Measurements from ENCODE around the gene USP5. TPM values are rescaled to one million over a fixed set of nuclear protein-coding genes. Genes with fewer than 3 reads are reported as not detected.

USP5 gene, protein sequence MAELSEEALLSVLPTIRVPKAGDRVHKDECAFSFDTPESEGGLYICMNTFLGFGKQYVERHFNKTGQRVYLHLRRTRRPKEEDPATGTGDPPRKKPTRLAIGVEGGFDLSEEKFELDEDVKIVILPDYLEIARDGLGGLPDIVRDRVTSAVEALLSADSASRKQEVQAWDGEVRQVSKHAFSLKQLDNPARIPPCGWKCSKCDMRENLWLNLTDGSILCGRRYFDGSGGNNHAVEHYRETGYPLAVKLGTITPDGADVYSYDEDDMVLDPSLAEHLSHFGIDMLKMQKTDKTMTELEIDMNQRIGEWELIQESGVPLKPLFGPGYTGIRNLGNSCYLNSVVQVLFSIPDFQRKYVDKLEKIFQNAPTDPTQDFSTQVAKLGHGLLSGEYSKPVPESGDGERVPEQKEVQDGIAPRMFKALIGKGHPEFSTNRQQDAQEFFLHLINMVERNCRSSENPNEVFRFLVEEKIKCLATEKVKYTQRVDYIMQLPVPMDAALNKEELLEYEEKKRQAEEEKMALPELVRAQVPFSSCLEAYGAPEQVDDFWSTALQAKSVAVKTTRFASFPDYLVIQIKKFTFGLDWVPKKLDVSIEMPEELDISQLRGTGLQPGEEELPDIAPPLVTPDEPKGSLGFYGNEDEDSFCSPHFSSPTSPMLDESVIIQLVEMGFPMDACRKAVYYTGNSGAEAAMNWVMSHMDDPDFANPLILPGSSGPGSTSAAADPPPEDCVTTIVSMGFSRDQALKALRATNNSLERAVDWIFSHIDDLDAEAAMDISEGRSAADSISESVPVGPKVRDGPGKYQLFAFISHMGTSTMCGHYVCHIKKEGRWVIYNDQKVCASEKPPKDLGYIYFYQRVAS
- total RNA-seq, result 90.6 and 117 TPM in 2 replicates

DNA sequence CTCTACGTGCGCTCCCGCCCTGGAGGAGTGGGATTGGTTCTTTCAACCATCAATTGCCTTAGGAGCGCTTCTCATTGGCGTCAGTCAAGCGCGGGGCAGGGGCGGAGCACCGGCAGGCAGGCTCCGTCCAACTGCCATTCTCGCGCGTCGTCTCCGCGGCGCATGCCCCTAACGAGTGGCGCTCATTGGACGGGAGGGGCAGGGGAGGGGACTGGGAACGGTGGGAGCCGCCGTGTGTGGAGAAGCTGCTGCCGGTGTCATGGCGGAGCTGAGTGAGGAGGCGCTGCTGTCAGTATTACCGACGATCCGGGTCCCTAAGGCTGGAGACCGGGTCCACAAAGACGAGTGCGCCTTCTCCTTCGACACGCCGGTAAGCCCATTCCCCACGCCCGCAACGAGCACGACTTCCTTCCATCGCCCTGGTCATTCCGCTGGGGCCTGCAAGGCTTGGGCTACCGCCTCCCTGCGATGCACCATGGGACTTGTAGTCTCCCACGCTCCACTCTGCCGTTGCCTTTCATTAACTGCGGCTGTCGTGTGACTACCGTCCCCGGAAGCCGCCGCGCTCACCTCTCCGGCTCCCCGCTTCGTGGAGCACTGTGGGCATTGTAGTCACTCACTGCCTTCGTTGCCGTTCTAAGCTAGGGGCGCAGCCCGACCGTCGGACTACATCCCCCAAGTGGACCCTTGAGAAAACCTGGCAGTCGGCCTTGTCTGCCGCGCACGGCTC, at the start of gene USP5:
Gene USP5, plus strand, starts transcription at position 230 of the 730 bp plus-strand sequence. Its CDS starts 30 bp downstream, at position 260.

DNA sequence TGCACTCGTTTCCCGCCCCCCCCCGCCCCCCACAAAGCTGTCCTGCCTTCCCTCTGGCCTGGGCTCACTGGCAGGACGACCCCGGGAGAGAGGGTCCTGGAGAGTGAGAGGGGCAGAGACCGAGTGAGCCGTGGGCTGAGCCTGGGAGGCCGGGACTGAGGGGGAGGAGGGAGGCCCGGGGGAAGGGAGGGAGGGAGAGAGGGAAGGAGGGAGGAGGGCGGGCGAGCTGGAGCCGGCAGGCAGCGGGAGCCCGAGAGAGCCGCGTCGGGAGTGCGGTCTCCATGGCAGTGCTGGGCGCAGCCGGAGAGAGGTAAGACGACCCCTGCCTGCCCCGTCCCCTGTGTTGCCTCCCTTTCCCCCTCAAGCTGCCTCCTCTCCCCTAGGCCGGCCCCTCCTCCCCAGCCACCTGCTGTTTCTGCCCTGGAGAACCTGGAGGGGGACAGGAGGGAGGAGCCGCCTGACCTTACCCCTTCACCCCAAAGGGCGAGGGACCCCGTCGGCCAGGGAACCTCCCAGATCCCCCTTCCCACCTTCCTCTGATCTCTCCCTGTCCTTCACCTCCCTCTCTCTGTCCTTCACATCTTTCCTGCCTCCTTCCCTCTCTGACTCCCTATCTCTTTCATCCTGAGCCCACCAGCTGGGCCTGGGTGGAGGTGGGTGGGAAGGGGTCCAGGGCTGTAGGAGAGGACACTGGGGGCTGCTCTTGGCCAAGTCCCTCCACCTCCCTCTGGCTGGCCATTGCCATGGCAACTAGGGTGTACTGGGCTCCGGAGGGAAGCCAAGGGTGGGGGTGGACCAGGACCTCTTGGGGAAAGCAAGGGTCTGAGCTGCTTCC, 30.1 kb upstream of the USP5 start, which contains the start of gene GPR162:
Gene GPR162, plus strand, starts transcription at position 231 of the 835 bp plus-strand sequence. CDS start 2,078 bp downstream, outside the sequence.

DNA sequence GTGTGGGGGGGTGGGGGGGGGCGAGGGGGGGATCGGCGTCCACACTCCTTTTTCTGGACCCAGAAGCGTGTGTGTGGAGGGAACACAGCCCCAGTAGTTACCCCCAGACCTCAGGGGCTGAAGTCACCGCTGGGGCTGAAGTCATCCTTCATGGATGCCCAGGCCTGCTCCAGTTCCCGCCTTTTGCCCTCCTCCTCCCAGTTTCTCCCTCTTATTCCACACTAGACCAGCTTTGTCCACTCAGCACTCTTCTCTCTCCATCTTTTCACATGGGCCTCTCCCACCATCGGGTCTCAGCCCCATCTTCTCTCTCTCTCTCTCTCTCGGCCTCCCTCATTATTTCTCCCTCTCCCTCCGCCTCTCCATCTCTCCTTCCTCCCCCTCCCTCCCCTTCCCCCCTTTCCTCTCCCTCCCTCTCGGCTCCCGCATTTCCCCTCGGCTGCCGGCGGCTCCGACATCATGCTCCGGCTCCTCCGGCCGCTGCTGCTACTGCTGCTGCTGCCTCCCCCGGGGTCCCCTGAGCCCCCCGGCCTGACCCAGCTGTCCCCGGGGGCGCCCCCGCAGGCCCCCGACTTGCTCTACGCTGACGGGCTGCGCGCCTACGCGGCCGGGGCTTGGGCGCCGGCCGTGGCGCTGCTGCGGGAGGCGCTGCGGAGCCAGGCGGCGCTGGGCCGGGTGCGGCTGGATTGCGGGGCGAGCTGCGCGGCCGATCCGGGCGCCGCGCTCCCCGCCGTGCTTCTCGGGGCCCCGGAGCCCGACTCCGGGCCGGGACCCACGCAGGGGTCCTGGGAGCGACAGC, 23.8 kb upstream of the USP5 start, which contains the start of gene P3H3:
Gene P3H3, plus strand, starts transcription at position 426 of the 799 bp plus-strand sequence. Its CDS starts 34 bp downstream, at position 460.

DNA sequence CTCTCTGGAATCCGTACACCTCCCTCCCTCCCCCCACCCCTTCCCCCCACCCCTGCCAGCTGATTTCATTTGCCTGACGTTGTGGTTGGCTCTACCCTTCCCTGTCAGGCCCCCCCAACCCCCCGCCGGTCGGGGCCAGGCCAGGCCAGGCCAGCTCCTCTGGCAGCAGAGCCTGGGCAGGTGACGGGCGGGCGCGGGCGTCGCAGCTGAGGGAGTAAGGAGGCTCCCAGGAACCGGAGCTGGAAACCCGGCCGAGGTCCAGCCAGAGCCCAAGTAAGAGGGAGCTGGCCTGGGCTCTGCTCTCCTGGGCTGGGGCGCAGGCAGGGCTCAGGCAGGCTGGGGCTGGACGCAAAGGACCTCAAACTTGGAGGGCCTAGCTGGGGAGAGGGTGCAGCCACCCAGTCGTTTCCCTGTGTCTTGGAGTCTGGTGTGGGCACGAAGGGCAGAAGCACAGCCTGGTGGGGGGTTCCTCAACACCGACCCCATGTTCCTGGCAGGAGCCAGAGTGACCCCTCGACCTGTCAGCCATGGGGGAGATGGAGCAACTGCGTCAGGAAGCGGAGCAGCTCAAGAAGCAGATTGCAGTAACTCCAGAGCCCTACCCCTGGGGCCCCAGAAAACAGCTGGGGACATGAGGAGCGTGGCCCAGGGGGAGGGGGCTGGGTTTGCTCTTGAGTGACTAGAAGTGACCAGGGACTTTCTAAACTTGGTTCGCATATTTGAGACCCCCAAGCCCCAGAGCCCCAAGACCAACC, 11.0 kb upstream of the USP5 start, which contains the start of gene GNB3:
Gene GNB3, plus strand, starts transcription at position 165 of the 755 bp plus-strand sequence. Its CDS starts 363 bp downstream, at position 528.

DNA sequence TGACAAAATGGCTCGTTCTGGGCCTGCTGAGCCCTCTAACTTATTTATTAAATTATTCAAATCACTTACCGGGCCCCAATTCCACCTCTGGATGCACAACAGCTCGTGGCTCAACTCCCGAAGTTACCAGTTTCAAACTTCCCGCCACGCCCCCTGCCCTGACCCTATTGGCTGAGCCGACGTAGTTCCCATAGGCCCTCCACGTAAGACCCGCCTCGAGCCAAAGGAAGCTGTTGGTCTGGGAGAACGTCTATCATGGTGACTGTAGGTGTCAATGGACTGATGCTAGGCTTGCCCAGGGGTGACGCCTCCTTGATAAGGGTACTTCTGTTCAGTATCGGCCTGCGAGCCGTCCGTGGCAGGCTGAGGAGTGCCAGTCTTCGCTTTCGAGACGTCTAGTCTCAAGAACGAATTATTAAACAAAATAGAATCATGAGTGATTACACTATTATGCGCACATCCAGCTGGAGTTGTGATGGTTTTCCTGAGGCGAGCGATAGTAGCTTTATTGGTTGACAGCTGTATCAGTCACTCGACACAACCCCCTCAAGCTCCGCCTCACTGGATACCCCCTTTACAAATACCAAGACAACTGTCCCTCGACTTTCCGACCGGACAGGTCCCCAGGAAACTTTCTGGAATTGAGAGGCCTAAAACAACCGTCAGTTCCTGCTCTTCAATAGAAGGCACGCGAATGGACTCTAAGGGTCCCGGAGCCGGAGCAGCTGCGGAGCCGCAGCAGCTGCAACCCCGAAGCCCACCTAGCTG, 613 bp upstream of the USP5 start, which contains the start of gene CDCA3:
Gene CDCA3, minus strand, starts transcription at position 134 of the 768 bp plus-strand sequence. CDS start 334 bp downstream, outside the sequence.

DNA sequence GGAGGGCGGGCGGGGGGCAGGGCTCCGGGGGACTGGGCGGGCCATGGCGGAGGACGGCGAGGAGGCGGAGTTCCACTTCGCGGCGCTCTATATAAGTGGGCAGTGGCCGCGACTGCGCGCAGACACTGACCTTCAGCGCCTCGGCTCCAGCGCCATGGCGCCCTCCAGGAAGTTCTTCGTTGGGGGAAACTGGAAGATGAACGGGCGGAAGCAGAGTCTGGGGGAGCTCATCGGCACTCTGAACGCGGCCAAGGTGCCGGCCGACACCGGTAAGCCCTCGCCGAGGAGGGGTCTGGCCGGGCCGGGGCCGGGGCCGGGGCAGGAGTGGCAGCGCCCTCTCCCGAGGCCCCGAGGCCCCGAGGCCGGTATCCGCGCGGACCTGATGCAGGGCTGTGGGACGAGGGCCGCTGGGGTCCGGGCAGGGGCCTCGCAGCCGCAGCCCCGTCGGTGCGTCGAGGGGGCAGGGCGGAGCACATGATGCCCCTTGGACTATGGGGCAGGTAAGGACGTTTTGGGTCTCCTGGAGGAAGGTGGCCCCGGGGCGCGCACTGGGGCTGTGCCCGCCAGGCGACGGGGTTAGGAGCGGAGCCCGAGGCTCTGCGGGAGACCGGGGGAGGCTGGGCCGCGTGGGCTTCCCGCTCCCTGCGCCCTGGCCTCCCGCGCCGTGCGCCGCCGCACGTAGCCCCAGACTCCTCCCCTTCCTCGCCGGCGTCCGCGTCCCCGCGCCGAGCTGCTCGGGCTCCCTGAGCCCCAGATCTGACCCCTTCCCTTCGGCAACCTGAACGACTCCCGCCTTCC, 15.7 kb downstream of the USP5 start, which contains the start of gene TPI1:
Gene TPI1, plus strand, starts transcription at position 119 of the 798 bp plus-strand sequence. Its CDS starts 36 bp downstream, at position 155.

DNA sequence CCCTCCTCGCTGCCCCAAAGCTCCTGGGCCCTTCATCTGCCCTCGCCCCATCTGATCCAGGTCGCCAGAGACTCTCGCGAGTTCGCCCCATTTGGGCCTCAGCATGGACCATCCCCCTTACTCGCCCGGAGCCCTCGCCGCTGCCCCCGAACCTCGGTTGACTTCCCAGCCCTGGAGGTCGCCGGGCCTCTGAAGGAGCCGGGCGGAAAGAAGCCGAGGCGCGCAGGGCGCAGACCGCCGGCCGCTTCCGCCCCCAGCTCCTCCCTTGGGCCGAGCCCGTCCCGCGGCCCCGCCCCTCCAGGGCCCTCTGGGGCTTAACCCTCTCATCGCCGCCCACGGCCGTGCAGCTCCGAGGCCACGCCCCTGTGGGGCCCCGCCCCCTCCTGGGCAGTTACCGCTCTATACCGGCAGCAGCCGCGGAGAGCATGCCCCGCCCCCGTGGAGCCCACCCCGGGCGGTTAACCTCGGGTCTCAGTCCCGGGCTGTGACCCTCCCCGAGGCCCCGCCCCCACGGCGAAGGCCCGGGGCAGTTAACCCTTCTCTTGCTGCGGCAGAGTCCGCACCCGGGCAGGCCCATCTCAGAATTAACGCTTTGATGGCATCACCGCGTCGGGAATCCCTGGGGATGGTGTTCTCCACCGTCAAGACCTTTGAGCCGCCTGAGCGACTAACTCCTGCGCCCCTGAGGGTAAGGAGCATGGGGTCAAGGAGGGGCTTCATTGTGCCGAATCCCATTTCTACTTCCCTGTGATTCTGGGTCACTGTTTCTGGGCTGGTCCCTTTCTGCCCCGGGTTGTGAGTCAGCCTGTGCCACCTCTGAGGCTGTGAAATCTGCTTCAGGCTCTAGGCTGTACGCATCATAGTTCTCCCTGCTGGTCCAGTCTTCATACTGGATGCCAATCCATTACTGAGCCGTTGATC, 21.4 kb downstream of the USP5 start, which contains the start of gene SPSB2:
Gene SPSB2, minus strand, starts transcription at position 210 of the 921 bp plus-strand sequence. CDS start 402 bp downstream, outside the sequence.

DNA sequence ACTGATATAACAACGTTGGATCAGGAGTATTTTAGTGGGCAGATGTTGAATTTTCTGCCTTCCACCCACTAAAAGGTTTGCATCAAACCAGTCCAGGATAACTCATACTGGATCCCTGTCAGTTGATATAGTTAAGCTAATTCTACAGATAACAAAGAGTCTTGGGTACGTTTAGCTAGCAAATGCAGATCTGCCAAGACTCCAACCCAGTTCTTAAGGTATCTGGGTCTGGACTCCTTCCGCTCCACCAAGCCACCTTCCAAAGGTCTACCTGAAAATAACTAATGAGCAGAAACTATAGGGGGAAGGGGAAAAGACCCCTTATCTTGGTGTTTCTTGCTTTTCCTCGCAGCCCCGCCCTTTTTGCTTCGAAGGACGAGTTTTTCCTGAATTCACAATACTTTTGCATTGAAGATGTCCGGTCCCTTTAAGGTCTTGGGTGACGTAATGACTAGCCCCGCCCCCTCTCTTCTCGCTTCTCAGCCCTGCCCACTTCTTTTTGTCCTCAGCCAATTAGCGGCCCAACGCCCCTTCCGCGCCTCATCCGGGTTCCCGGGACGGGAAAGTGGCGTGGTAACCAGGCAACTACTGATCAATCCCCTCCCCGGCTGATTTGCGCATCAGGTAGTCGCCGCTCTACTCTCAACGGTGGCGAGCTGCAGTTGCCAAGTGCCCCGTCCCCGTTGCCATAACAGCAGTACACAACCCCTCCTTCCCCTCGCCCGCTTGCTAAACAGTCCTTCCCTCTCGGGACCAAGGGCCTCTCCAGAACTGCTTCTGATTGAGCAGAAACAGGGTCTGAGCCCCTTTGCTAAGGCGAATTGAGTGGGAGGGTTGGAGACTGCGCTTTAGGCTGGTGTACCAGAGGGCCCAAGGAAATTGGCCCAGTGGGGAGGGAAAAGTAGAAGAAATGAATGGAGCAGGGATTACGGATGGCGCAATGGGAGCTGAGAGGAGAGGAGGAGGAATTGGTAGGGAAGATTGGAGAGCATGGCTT, 52.6 kb downstream of the USP5 start, which contains the start of gene LRRC23:
Gene LRRC23, plus strand, starts transcription at position 543 of the 997 bp plus-strand sequence. CDS start 812 bp downstream, outside the sequence.

DNA sequence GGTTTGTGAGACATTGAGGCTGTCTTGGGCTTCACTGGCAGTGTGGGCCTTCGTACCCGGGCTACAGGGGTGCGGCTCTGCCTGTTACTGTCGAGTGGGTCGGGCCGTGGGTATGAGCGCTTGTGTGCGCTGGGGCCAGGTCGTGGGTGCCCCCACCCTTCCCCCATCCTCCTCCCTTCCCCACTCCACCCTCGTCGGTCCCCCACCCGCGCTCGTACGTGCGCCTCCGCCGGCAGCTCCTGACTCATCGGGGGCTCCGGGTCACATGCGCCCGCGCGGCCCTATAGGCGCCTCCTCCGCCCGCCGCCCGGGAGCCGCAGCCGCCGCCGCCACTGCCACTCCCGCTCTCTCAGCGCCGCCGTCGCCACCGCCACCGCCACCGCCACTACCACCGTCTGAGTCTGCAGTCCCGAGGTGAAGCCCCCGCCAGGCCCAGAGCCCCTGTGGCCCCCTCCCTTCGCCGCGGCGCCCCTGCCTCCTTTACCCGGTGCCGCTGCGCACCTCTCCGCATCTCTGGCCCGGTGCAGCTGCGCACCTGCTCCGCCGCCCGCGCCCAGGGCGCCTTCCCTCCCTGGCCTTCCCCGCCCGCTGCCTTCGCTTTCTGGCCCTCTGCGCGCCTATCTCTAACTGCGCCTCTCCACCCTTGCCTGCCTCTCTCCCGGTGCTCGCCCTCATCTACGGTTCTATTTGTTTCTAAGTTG, 62.4 kb downstream of the USP5 start, which contains the start of gene ENO2:
Gene ENO2, plus strand, starts transcription at position 335 of the 701 bp plus-strand sequence. CDS start 1,253 bp downstream, outside the sequence.

Other genes with a start within 250 kb of the USP5 start
- gene CHD4, start 244.8 kb upstream of the USP5 start, total RNA-seq, result 238 and 263 TPM in 2 replicates
- gene LPAR5, start 216.2 kb upstream of the USP5 start, total RNA-seq, result 0.03 TPM in 1 of 2 replicates, not detected in the other
- 0.13 and 0.26 TPM in 2 replicates for gene ACRBP, start 204.7 kb upstream of the USP5 start, total RNA-seq
- 26.9 and 27.4 TPM in 2 replicates for gene ING4, start 189.0 kb upstream of the USP5 start, total RNA-seq
- 16.4 and 16.8 TPM in 2 replicates for gene ZNF384, start 162.8 kb upstream of the USP5 start, total RNA-seq
- 1.1 and 1.3 TPM in 2 replicates for gene PIANP, start 151.3 kb upstream of the USP5 start, total RNA-seq
- gene COPS7A, start 128.1 kb upstream of the USP5 start, total RNA-seq, result 145 and 173 TPM in 2 replicates
- gene MLF2, start 99.0 kb upstream of the USP5 start, total RNA-seq, result 158 and 166 TPM in 2 replicates
- 45.0 and 47.1 TPM in 2 replicates for gene PTMS, start 85.8 kb upstream of the USP5 start, total RNA-seq
- gene LAG3, start 79.6 kb upstream of the USP5 start, total RNA-seq, result not detected in 2 replicates
- 0.26 and 13.2 TPM in 2 replicates for gene CD4, start 62.6 kb upstream of the USP5 start, total RNA-seq
- gene GPR162, start 30.3 kb upstream of the USP5 start, total RNA-seq, result 2.7 and 6.6 TPM in 2 replicates
- 170 and 258 TPM in 2 replicates for gene P3H3, start 23.7 kb upstream of the USP5 start, total RNA-seq
- gene GNB3, start 11.2 kb upstream of the USP5 start, total RNA-seq, result 2.0 and 3.2 TPM in 2 replicates
- 3.5 and 6.3 TPM in 2 replicates for gene CDCA3, start 864 bp upstream of the USP5 start, total RNA-seq
- gene TPI1, start 15.4 kb downstream of the USP5 start, total RNA-seq, result 1,691 and 1,978 TPM in 2 replicates
- 4.8 and 6.3 TPM in 2 replicates for gene SPSB2, start 21.2 kb downstream of the USP5 start, total RNA-seq
- 12.4 and 13.3 TPM in 2 replicates for gene LRRC23, start 52.7 kb downstream of the USP5 start, total RNA-seq
- 153 and 183 TPM in 2 replicates for gene ENO2, start 62.4 kb downstream of the USP5 start, total RNA-seq
- gene ATN1, start 75.8 kb downstream of the USP5 start, total RNA-seq, result 21.8 and 35.8 TPM in 2 replicates
- gene RNU7-1, start 91.7 kb downstream of the USP5 start, total RNA-seq, result not detected in 2 replicates
- 64.3 and 91.7 TPM in 2 replicates for gene C12orf57, start 91.9 kb downstream of the USP5 start, total RNA-seq
- 0.13 and 0.30 TPM in 2 replicates for gene PTPN6, start 99.2 kb downstream of the USP5 start, total RNA-seq
- gene PHB2, start 118.5 kb downstream of the USP5 start, total RNA-seq, result 90.6 and 91.1 TPM in 2 replicates
- gene EMG1, start 118.8 kb downstream of the USP5 start, total RNA-seq, result 28.8 and 32.3 TPM in 2 replicates
- gene LPCAT3, start 166.3 kb downstream of the USP5 start, total RNA-seq, result 11.3 and 12.6 TPM in 2 replicates
- 339 and 458 TPM in 2 replicates for gene C1S, start 208.6 kb downstream of the USP5 start, total RNA-seq
- gene C1R, start 240.3 kb downstream of the USP5 start, total RNA-seq, result 340 and 347 TPM in 2 replicates